ENCODE results near the gene RNF26. TPM values are rescaled to one million over a fixed set of nuclear protein-coding genes. Genes with fewer than 3 reads are reported as not detected.

The RNF26 gene
- total and polyA plus RNA-seq, 10 of the 15 experiments (the other 5 are each of a cell fraction or from before 2014, with no cell fraction given): 2.8 to 54.5 (median 17.7) TPM

GRCh38 chr11:119377112-119377901, 43.0 kb downstream of the RNF26 start (continued):
- TF ChIP-seq KAT2A (conservative IDR thresholded peaks at IDR 0.05; ENCODE audit: control insufficient read depth, low read depth, low read length) (no peak), CREB1 (IDR thresholded peaks at IDR 0.05; ENCODE audit: low read depth) (no peak)

- ATAC-seq (no peak), FAIRE-seq (no peak), DNase-seq (ENCODE audit: low read depth, low spot score) (no peak)
- Histone ChIP-seq H3K36me3 (ENCODE audit: control insufficient read depth in 2 of 2, insufficient read depth in 2 of 2, low read length in 1 of 2) (no peaks in the 10 kb centered on the region), H3K27me3 (replicated peaks in 1 of 2; ENCODE audit: control insufficient read depth in 2 of 2, insufficient read depth in 2 of 2, low read length in 1 of 2) (peaks cover 0 to 8% of the 10 kb centered on the region in 2 experiments; a peak in 3 of 4 replicates), H3K27ac (ENCODE audit: control insufficient read depth, insufficient read depth) (no peak overlapping the region), H3K79me2 (ENCODE audit: control insufficient read depth, insufficient read depth, low read length) (no peaks in the 10 kb centered on the region), H3K4me3 (no peak overlapping the region), H3K4me2 (ENCODE audit: control insufficient read depth, insufficient read depth) (no peak overlapping the region), H3K9ac (ENCODE audit: control insufficient read depth, insufficient read depth, low read length) (no peak overlapping the region), H4K20me1 (ENCODE audit: control insufficient read depth, insufficient read depth) (no peaks in the 10 kb centered on the region), H3K9me3 (replicated peaks; ENCODE audit: control insufficient read depth, insufficient read depth, low read length) (no peaks in the 10 kb centered on the region), H2AFZ (ENCODE audit: control insufficient read depth, low read depth, low read length) (no peak overlapping the region), H3K4me1 (ENCODE audit: control insufficient read depth, insufficient read depth, low read length) (0 out of 2 replicates have a peak, but pooled peaks cover 3% of the 10 kb centered on the region)
- CTCF ChIA-PET: interaction anchor here (1.0 to 17.9 kb wide), 4 partner anchors 21 to 97 kb away, joined by 3 to 183 read pairs (median 5); no protein-coding TSS in a partner anchor
- in situ Hi-C loops (cut with MboI) (no loop called here), intact Hi-C loops (cut with micrococcal nuclease; ENCODE audit: unreplicated experiment) (no loop called here)
- RAD21 ChIA-PET (ENCODE audit: unreplicated experiment): interaction anchor here (0.9 to 4.5 kb wide), 2 partner anchors 16 to 97 kb away, joined by 3 to 16 read pairs; no protein-coding TSS in a partner anchor
- 5% methylated on average over 6 of the region's 6 CpGs for WGBS (ENCODE audit: insufficient coverage, insufficient replicate concordance, low lambda C conversion rate, missing lambda C conversion rate)
- POLR2A ChIA-PET: no interaction called here
- SMC1A ChIA-PET (ENCODE audit: uncharacterized antibody, unreplicated experiment): interaction anchor here (0.6 kb wide), 1 partner anchor 419 kb away, joined by 4 read pairs; no protein-coding TSS in a partner anchor
- BruUV-seq (replicated peaks): no TSS peak
- no peak for TF ChIP-seq ZNF24 (IDR thresholded peaks at IDR 0.05)
- TF ChIP-seq, protein P1, sequence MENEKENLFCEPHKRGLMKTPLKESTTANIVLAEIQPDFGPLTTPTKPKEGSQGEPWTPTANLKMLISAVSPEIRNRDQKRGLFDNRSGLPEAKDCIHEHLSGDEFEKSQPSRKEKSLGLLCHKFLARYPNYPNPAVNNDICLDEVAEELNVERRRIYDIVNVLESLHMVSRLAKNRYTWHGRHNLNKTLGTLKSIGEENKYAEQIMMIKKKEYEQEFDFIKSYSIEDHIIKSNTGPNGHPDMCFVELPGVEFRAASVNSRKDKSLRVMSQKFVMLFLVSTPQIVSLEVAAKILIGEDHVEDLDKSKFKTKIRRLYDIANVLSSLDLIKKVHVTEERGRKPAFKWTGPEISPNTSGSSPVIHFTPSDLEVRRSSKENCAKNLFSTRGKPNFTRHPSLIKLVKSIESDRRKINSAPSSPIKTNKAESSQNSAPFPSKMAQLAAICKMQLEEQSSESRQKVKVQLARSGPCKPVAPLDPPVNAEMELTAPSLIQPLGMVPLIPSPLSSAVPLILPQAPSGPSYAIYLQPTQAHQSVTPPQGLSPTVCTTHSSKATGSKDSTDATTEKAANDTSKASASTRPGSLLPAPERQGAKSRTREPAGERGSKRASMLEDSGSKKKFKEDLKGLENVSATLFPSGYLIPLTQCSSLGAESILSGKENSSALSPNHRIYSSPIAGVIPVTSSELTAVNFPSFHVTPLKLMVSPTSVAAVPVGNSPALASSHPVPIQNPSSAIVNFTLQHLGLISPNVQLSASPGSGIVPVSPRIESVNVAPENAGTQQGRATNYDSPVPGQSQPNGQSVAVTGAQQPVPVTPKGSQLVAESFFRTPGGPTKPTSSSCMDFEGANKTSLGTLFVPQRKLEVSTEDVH (IDR thresholded peaks at IDR 0.05; ENCODE audit: low read depth, partially characterized antibody): no peak
- TF ChIP-seq NFYB (IDR thresholded peaks at IDR 0.05; ENCODE audit: insufficient read depth, low read depth, low read length): no peak
Observed at GRCh38 chr11:119377961-119378667, 43.8 kb downstream of the RNF26 start.
